ENCODE data around the gene KCNC3.
"Not testable (repeated sequence)": the region's sequence is repeated elsewhere in the genome, so short reads cannot be mapped to it uniquely, and the experiment has no call there.

KCNC3 gene

DNA sequence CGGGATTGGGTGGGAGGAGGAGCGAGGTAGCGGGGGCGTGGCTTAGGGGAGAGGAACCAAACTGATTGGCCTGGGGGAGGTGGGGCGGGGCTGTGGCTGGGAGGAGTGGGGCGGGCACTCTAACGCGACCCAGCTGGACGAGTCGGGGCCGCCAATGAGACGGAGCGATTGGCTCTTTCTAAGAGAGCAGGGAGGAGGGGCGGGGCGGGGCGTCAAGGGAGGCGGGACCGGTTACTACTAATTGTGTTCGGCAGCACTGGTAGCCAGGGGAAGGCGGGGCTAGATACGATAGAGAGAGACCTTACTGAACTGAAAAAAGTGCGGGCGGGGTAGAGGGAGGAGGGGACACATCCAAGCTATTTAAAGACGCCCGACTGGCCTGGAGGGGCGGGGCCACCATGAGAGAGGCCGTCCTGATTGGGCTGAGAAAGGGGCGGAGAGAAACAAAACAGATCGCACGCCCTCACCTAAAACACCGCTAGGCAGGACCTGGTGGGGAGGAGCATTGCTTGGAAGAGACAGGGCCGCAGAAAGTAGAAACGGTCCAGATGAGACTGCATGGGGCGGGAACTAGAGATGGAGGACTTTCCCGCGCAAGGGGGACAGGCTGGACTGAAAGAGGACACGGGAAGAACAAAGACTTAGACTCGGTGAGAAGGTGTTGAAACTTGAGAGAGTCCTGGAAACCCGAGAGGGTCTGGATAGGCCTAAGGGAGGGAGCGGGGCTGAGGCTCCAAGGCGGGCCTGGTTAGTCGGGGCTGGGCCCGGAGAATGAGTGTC is at the start of gene KCNC3:
KCNC3 (minus strand) TSS at position 232 of the 780 bp plus-strand sequence. CDS start 295 bp downstream, outside the sequence.
- peak; percentile 99 for DNase-seq

GRCh38 chr19:50378863-50379236 is 49.7 kb upstream of the KCNC3 start:
- DNase-seq = no peak

- DNase-seq = no peak
These were observed 49.1 kb upstream of the KCNC3 start for GRCh38 chr19:50378169-50378862.

DNA sequence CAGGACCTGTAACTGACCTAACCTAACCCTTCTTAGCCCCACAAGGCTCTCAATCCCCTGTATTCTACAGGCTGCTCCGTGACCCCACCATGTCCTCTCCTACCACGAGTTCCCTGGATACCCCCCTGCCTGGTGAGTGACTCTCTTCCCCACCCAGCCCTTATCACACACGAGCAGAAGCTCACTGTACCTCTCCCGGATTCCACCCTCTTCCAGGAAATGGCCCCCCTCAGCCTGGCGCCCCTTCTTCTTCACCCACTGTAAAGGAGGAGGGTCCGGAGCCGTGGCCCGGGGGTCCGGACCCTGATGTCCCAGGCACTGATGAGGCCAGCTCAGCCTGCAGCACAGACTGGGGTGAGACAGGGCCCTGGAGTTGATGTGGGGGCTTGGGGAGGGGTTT is 48.3 kb upstream of the KCNC3 start:
- DNase-seq = no peak

- DNase-seq = no peak
These were observed 47.9 kb upstream of the KCNC3 start for GRCh38 chr19:50377051-50377461.

DNA sequence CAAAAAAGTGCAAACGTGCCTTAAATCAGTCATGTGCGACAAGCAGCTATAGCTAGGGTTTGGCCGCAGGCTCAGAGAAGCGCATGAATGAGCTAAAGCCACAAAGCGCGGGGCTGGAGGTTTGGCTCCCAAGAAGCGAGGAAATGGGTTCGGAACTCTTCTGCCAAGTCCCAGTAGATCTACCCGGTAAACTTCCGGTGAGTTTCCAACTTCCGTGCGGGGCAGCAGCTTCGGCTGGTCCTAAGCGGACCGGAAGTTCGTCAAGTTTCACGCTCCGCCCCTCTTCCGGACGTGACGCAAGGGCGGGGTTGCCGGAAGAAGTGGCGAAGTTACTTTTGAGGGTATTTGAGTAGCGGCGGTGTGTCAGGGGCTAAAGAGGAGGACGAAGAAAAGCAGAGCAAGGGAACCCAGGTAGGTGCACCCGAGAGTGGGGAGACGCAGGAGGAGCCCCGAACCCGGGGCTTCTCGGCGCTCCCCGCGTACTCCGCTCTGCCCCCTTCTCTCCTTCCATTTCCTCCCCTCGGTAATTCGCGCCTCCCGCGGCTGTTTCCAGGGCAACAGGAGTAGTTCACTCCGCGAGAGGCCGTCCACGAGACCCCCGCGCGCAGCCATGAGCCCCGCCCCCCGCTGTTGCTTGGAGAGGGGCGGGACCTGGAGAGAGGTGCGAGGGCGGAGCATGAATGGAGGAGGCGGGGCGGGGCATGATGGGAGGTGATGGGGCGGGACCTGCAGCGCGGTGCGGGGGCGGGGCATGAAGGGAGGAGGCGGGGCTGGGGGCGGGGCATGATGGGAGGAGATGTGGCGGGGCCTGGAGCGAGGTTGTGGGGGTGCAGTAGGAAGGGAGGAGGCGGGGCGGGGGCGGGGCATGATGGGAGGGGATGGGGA is 47.2 kb upstream of the KCNC3 start, which contains the start of gene NR1H2:
NR1H2 (plus strand) TSS at position 292 of the 885 bp plus-strand sequence. CDS start 1,149 bp downstream, outside the sequence.
- peak; percentile 93 for DNase-seq

DNA sequence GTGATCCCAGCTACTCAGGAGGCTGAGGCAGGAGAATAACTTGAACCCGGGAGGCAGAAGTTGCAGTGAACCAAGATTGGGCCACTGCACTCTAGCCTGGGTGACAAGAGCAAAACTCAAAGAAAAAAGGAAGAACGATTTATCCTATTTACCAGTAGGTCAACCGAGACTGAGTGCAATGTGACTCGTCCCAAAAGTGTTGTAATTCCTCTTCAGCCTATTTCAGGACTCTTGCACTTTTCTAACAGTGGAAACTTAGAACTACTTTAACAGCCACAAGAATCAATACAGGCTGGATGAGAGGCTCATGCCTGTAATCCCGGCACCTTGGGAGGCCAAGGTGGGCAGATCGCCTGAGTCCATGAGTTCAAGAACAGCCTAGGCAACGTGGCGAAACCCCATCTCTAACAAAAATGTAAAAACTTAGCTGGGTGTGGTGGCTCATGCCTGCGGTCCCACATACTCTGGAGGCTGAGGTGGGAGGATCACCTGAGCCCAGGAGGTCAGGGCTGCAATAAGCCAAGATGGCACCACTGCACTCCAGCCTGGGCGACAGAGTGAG is 42.8 kb upstream of the KCNC3 start:
- no peak for DNase-seq

DNA sequence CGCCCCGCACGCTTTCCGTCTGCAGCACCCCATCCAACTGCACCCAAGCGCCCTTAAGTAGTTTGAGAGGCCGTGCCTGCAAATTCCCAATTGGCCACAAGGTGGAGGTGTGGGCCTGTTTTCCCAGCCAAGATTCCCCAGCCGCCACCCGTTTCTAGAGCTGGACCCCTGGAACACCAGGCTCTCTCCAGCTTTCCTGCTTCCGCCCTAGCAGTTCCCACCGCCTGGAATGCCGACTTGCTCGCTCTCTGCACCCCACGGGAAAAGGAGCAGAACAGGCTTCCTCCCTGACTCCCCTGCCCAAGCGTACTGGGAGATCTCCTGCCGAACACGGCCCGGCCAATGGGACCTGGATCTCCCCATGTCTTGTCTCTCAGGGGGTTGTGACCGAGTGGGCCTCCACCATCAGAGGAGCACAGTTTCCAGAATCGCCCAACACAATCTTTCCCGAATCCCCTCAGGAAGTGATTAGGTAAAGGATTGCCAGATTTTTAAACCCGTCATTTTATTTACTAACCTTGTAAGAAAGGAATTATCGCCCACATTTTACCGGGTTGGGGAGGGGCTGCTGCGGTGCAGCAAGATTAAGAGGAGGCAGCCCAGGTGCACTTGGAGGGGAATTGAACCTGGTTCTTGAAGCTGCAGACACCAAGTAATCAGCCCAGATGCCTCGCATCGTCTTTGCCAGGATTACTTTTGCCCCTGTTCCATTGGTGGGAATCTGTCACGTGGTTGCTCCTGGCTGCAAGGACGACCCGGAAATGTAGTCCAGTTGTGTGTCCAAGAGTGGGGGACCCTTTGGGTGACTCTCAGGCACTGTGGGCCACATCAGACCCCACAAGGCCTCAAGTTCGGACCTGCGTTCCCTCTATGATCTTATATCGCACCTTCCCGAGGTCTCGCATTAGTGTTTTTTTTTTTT is 39.7 kb upstream of the KCNC3 start:
- DNase-seq = peak; percentile 30

DNA sequence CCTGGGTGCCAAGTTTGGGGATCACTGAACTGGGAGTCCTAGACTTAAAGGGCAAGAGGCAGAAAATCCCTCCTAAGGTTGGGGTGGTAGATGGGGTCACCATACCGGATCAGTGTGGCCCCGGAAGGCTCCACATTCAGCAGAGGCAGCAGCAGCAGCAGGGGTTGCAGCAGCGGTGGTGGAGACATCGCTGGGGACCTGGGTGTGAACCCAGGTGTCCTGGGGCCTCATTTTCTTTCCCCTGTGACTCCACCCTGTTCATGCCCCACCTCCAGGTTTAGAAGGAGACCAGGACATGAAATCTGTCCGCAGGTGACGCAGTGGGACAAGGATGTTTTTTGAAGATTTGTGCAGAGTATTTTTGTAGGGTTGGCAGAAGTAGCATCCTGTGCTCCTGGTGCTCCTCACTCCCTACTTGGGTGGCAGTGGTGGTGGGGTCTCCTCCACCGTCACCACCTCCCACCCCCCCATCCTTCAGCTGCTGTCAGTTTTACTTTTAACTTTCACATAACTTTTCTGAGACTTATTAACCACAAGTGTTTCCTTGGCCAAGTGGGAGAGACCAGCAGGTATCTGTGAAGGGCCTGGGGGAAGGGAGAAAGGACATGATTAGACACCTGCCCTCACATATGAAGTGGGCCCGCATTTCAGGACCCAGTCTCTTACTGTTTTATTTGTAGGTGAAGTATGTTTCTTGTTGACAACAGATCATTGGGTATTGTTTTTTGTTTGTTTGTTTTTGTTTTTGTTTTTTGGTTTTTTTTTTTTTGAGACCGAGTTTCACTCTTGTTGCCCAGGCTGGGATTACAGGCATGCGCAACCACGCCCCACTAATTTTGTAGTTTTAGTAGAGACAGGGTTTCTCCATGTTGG is 36.5 kb upstream of the KCNC3 start, which contains the start of gene NAPSA:
NAPSA (minus strand) TSS at position 206 of the 873 bp plus-strand sequence; CDS start at position 188, 18 bp downstream.
- DNase-seq = no peak

DNA sequence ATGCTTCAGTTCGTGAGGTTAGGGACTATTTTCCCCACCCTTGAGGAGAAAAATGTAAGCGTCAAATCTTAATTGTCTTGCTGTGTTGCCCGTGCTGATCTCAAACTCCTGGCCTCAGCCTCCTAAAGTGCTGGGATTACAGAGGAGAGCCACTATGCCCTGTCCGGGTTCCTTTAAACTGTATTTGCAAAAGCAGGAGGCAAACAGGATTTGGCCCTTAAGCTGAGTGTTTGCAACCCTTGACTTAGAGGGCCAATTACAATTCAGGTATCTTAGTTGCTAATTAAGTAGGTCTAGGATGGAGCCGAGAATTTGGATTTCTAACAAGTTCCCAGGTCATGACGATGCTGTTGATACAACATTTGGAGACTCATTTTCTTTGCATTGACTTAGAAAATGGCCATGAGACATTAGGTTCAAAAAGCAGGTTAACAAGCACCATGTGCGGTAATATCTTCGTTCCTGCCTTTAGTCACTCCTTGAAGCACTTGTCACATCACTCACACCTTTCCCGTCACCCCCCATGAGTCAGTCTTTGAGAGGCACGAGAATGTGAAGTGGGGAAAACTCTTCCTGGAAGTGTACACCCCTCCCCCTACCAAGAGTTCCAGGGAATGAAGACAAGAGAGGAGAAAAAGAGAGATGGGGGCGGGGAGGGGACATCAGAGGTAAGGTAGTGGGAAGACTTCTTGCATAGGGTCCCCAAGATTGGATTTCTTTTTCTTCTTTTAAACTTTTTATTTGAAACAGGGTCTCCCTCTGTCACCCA is 33.7 kb upstream of the KCNC3 start:
- DNase-seq = no peak

DNA sequence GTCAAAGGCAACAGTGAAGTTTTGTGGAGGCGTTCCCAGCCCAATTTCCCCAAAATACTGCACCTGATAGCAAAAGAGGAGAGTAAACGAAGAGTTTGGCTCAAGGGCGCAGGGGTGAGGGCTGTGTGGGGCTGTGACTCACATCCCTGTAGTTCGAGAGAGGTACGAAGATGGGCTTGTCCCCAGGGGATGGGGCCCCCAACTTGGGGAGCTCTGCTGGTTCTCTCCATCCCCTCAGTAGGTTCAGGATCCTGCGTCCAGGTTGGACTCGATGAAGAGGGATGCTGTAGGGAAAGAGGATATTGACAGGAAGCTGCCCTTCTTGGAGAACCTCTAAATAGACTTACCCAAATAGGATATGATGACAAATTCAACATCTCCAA is 32.8 kb upstream of the KCNC3 start:
- no peak for DNase-seq

GRCh38 chr19:50361290-50362029 is 32.3 kb upstream of the KCNC3 start:
- DNase-seq = no peak

- DNase-seq = no peak
These were observed 30.2 kb upstream of the KCNC3 start for GRCh38 chr19:50359328-50359818.

DNA sequence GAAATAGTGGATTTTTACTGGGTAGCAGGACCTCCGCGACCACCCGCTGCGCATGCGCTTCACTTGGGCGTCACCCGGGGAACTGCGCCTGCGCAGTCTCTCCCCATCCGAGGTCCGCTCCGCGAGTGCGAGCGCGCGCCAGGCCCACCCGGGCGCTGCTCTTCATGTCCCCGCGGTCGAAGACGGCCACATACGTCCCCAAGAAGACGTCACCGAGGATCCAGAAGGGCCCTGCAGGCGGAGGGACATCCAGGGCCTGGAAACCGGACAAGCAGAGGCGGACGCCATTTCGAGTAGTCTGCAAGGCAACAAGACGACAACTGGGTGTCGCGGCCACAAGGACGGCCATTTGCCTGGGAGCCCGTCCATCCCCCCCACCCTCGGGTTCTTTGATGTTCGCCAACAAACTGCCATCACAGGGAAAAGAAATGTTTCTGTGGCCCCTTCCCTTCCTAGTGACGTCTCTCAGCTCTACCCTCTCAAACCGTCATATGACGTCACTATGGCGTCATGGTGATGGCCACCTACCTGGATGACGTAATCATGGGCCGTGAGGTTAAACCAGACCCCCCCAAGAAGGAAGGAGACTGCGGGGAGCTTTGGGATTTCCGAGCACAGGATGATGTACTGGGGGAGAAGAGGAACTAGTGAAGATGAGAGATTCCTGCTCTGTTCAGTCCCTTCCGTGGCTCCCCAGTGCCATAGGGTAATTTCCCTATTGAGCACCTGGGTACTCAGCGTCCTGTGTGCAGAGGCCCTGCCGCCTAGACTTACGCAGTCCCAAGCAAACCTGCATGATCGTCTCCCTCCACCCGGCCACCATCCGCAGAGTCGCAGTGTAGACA is 29.5 kb upstream of the KCNC3 start:
- no peak for DNase-seq

- DNase-seq = no peak
These were observed 28.3 kb upstream of the KCNC3 start for GRCh38 chr19:50357178-50358100.

GRCh38 chr19:50356691-50357177 is 27.6 kb upstream of the KCNC3 start:
- DNase-seq = no peak

DNA sequence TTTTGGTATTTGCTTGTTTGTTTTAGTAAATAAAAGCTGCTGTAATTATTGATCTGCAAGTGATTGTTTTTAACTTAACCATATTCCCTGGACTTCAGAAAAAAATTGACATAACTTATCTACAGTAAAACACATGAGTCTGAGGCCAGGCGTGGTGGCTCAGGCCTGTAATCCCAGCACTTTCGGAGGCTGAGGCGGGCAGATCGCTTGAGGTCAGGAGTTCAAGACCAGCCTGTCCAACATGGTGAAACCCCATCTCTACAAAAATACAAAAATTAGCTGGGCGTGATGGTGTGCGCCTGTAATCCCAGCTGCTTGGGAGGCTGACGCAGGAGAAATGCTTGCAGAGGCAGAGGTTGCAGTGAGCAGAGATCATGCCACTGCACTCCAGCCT is 24.3 kb upstream of the KCNC3 start:
- DNase-seq = not testable (repeated sequence)

All from NCI-H510A treated with DMSO at 0.1 percent for 48 hours (cell line).